ENCODE data around the gene PPP1R14C.
"Not testable (repeated sequence)": the region's sequence is repeated elsewhere in the genome, so short reads cannot be mapped to it uniquely, and the experiment has no call there.

Gene PPP1R14C

DNA sequence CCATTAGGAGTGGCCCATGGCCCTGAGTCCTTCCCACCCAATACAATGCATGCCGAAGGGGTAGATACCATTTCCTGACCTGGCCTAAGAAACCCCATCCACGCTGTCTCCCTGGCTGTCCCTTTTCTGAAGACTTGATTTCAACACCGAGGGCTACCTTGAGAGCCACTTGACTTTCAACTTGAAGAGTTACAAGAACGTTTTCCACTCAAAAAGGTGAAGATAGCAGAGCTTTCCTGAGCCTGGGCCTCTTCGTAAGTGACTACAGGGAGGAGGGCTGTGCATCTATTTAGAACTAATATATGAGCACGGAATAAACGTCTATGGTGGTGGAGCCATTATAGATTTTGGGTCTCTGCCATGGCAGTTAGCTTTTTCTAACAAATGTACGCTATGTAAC, 14.4 kb upstream of the PPP1R14C start:
- no peak overlapping the region for H3K4me3 ChIP-seq (ENCODE audit: low read length)
- H3K4me2 ChIP-seq (ENCODE audit: low read length) = no peak overlapping the region
- H3K36me3 ChIP-seq (replicated peaks; ENCODE audit: low read depth, low read length) = no peaks in the 10 kb centered on the region
- no peak for TF ChIP-seq EZH2phosphoT487 (IDR thresholded peaks at IDR 0.05; ENCODE audit: low read depth)
- H3K9me3 ChIP-seq (ENCODE audit: insufficient read depth, low read length) = no peaks in the 10 kb centered on the region
- H2AFZ ChIP-seq (ENCODE audit: low read depth, low read length) = no peak overlapping the region
- no peak overlapping the region for H3K9ac ChIP-seq (ENCODE audit: low read length)
- H3K27me3 ChIP-seq (ENCODE audit: low read depth, low read length) = no peaks in the 10 kb centered on the region
- H3K27ac ChIP-seq (ENCODE audit: low read length) = no peak overlapping the region
- H4K20me1 ChIP-seq (ENCODE audit: insufficient read depth, low read length) = no peaks in the 10 kb centered on the region
- H3K79me2 ChIP-seq (ENCODE audit: low read length) = no peaks in the 10 kb centered on the region
- no peaks in the 10 kb centered on the region for H3K4me1 ChIP-seq (ENCODE audit: low read length)

- TF ChIP-seq, protein P1, sequence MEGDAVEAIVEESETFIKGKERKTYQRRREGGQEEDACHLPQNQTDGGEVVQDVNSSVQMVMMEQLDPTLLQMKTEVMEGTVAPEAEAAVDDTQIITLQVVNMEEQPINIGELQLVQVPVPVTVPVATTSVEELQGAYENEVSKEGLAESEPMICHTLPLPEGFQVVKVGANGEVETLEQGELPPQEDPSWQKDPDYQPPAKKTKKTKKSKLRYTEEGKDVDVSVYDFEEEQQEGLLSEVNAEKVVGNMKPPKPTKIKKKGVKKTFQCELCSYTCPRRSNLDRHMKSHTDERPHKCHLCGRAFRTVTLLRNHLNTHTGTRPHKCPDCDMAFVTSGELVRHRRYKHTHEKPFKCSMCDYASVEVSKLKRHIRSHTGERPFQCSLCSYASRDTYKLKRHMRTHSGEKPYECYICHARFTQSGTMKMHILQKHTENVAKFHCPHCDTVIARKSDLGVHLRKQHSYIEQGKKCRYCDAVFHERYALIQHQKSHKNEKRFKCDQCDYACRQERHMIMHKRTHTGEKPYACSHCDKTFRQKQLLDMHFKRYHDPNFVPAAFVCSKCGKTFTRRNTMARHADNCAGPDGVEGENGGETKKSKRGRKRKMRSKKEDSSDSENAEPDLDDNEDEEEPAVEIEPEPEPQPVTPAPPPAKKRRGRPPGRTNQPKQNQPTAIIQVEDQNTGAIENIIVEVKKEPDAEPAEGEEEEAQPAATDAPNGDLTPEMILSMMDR (IDR thresholded peaks at IDR 0.05; ENCODE audit: low read depth, low read length) = no peak
- TF ChIP-seq EZH2phosphoT487 (IDR thresholded peaks at IDR 0.05; ENCODE audit: low read depth) = no peak
- Histone ChIP-seq H3K4me2 (ENCODE audit: low read length) (no peak overlapping the region), H3K4me3 (ENCODE audit: low read length) (no peak overlapping the region), H4K20me1 (ENCODE audit: insufficient read depth, low read length) (no peaks in the 10 kb centered on the region), H3K36me3 (replicated peaks; ENCODE audit: low read depth, low read length) (no peaks in the 10 kb centered on the region), H3K27me3 (ENCODE audit: low read depth, low read length) (no peaks in the 10 kb centered on the region), H2AFZ (ENCODE audit: low read depth, low read length) (no peak overlapping the region), H3K27ac (ENCODE audit: low read length) (no peak overlapping the region), H3K79me2 (ENCODE audit: low read length) (no peaks in the 10 kb centered on the region), H3K9ac (ENCODE audit: low read length) (no peak overlapping the region), H3K9me3 (ENCODE audit: insufficient read depth, low read length) (no peaks in the 10 kb centered on the region), H3K4me1 (ENCODE audit: low read length) (no peaks in the 10 kb centered on the region)
Measured at GRCh38 chr6:150129616-150130505, 13.0 kb upstream of the PPP1R14C start.

- TF ChIP-seq, protein P1 (IDR thresholded peaks at IDR 0.05; ENCODE audit: low read depth, low read length) = no peak
- no peak for TF ChIP-seq EZH2phosphoT487 (IDR thresholded peaks at IDR 0.05; ENCODE audit: low read depth)
- no peak overlapping the region for H3K9ac ChIP-seq (ENCODE audit: low read length)
- H3K9me3 ChIP-seq (ENCODE audit: insufficient read depth, low read length) = no peaks in the 10 kb centered on the region
Measured at GRCh38 chr6:150133686-150134085, 9.2 kb upstream of the PPP1R14C start.

DNA sequence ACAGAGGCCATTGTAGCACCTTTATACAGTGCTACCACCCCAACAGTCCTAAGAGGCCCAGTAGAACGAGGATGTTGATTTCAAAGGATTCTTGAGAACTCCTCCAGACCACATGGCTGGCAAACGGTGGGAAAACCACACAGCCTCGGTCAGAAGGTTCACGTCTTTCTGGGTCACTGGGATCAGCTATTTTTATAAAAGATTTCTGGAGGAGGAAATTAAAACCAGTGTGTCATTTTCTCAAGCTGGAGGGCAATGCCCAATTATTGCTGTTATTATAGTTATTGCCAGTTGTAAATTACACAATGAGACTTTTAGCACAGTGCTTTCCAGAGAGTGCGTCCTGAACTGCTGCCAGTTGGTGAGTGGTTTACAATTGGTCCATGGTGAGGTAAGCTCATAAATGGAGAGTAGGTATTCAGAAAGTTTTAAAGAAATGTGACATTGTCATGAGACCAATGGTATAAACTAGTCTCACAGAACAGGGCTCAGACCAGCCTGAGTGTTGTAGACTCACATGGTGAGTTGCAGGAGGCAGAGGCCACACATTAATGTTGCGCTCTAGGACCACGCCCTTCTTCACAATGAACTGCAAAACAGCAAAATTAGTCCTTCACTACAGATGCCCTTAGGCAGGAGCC, 8.4 kb upstream of the PPP1R14C start:
- H3K4me2 ChIP-seq (ENCODE audit: low read length) = no peak overlapping the region

More at GRCh38 chr6:150133686-150134085, 9.2 kb upstream of the PPP1R14C start:
- Histone ChIP-seq H3K4me2 (ENCODE audit: low read length) (no peak overlapping the region), H3K27ac (ENCODE audit: low read length) (no peak overlapping the region), H4K20me1 (ENCODE audit: insufficient read depth, low read length) (no peaks in the 10 kb centered on the region), H3K4me1 (ENCODE audit: low read length) (no peaks in the 10 kb centered on the region), H2AFZ (ENCODE audit: low read depth, low read length) (no peak overlapping the region), H3K27me3 (ENCODE audit: low read depth, low read length) (no peaks in the 10 kb centered on the region), H3K4me3 (ENCODE audit: low read length) (no peak overlapping the region), H3K79me2 (ENCODE audit: low read length) (no peaks in the 10 kb centered on the region), H3K36me3 (replicated peaks; ENCODE audit: low read depth, low read length) (no peaks in the 10 kb centered on the region)

GRCh38 chr6:150137711-150138110, 5.1 kb upstream of the PPP1R14C start:
- not testable (repeated sequence) for H3K9ac ChIP-seq (ENCODE audit: low read length); H4K20me1 ChIP-seq (ENCODE audit: insufficient read depth, low read length); H3K4me3 ChIP-seq (ENCODE audit: low read length); H2AFZ ChIP-seq (ENCODE audit: low read depth, low read length); H3K9me3 ChIP-seq (ENCODE audit: insufficient read depth, low read length); H3K4me2 ChIP-seq (ENCODE audit: low read length); H3K36me3 ChIP-seq (replicated peaks; ENCODE audit: low read depth, low read length); H3K79me2 ChIP-seq (ENCODE audit: low read length); H3K4me1 ChIP-seq (ENCODE audit: low read length); H3K27ac ChIP-seq (ENCODE audit: low read length)
- peaks cover 24% of the 10 kb centered on the region for H3K27me3 ChIP-seq (ENCODE audit: low read depth, low read length)

More for the DNA sequence above, 8.4 kb upstream of the PPP1R14C start:
- Histone ChIP-seq H3K4me1 (ENCODE audit: low read length) (no peaks in the 10 kb centered on the region), H3K27ac (ENCODE audit: low read length) (no peak overlapping the region), H3K27me3 (ENCODE audit: low read depth, low read length) (peaks cover under 1% of the 10 kb centered on the region; the same call in 1 of the 2 replicates), H3K4me3 (ENCODE audit: low read length) (no peak overlapping the region), H3K79me2 (ENCODE audit: low read length) (no peaks in the 10 kb centered on the region), H4K20me1 (ENCODE audit: insufficient read depth, low read length) (no peaks in the 10 kb centered on the region), H3K9ac (ENCODE audit: low read length) (no peak overlapping the region), H2AFZ (ENCODE audit: low read depth, low read length) (no peak overlapping the region), H3K36me3 (replicated peaks; ENCODE audit: low read depth, low read length) (no peaks in the 10 kb centered on the region), H3K9me3 (ENCODE audit: insufficient read depth, low read length) (no peaks in the 10 kb centered on the region)
- TF ChIP-seq EZH2phosphoT487 (IDR thresholded peaks at IDR 0.05; ENCODE audit: low read depth) = no peak
- TF ChIP-seq, protein P1 (IDR thresholded peaks at IDR 0.05; ENCODE audit: low read depth, low read length) = no peak

All from OCI-LY3 (cell line).